Prostate gland (tissue), 2 donors: ENCODE measurements around the gene APBB3.

Source experiments
- CTCF ChIP-seq, 4 experiments: fragments of 200-600 bp in 2 of 4; fragments of 450-650 bp in 2 of 4; sonication (generic) in 2 of 4; IDR thresholded peaks; 1 replicate in 3 of 4; 2 replicates in 1 of 4; pipeline ENCODE4 v1.5.1; 2016 to 2019; ENCODE audit warnings: antibody characterized with exemption in 4 of 4, mild to moderate bottlenecking in 2 of 4, moderate library complexity in 2 of 4
- POLR2A ChIP-seq: fragments of 450-650 bp; IDR thresholded peaks from one replicate; pipeline ENCODE4 v1.6.1; 2016; ENCODE audit warnings: antibody characterized with exemption, mild to moderate bottlenecking

GRCh38 chr5:140563596-140563995 lies 802 bp downstream of the APBB3 start:
- TF ChIP-seq POLR2A (no peak), CTCF (IDR thresholded peaks at IDR 0.05) (no peak)
